PC-3 (cell line): ENCODE measurements around the gene CACNA1H. TPM values are rescaled to one million over a fixed set of nuclear protein-coding genes. Genes with fewer than 3 reads are reported as not detected.
A peak's percentile ranks its signal among the peaks of the same experiment; 100 is the strongest.

ENCODE experiments used
- ATAC-seq: fragments of 200-7000 bp; cut with Tn5 transposase; 2 replicates; pipeline ENCODE4 v1.9.1; 2020; ENCODE audit warnings: mild to moderate bottlenecking, moderate library complexity
- BruUV-seq: library from RNA; stranded (reverse); fragments of 400-500 nt; replicated peaks from 2 replicates; lab custom pipeline; 2021; lab: Mats Ljungman, UMichigan
- CTCF ChIA-PET: fragments of 300-600 bp; sonication (Branson Sonifier 250); formaldehyde crosslinking; loops from one replicate; lab custom pipeline; 2022; ENCODE audit warnings: antibody characterized with exemption; lab: Charles Lee
- POLR2A ChIA-PET: fragments of 300-600 bp; sonication (Branson Sonifier 250); formaldehyde crosslinking; loops from one replicate; lab custom pipeline; 2022; ENCODE audit warnings: antibody characterized with exemption; ENCODE audit not compliant: unreplicated experiment; lab: Charles Lee
- DNase-seq: peaks from one replicate; pipeline ENCODE4 v3.0.0-alpha.2; 2015
- H2AFZ ChIP-seq: fragments of 300-600 bp; sonication (generic); 2 replicates; pipeline ENCODE4 v1.6.0; 2016; ENCODE audit warnings: antibody characterized with exemption, low read length
- H3F3A ChIP-seq: fragments of 300-600 bp; sonication (generic); one replicate; pipeline ENCODE4 v1.6.0; 2017; ENCODE audit warnings: antibody characterized with exemption, low read length, control low read depth, mild to moderate bottlenecking; ENCODE audit not compliant: unreplicated experiment
- H3K27ac ChIP-seq: fragments of 300-600 bp; sonication (generic); 2 replicates; pipeline ENCODE4 v1.5.1; 2016; ENCODE audit warnings: mild to moderate bottlenecking, low read length
- H3K27me3 ChIP-seq: fragments of 300-600 bp; sonication (generic); 2 replicates; pipeline ENCODE4 v1.6.1; 2016; ENCODE audit warnings: low read length, mixed read lengths
- H3K36me3 ChIP-seq: fragments of 300-600 bp; sonication (generic); 2 replicates; pipeline ENCODE4 v1.6.1; 2016; ENCODE audit warnings: low read depth, mixed run types, low read length, mixed read lengths
- H3K4me1 ChIP-seq: fragments of 300-600 bp; sonication (generic); 2 replicates; pipeline ENCODE4 v1.5.1; 2016; ENCODE audit warnings: low read length; ENCODE audit not compliant: insufficient read depth
- H3K4me2 ChIP-seq: fragments of 300-600 bp; sonication (generic); 2 replicates; pipeline ENCODE4 v1.6.0; 2016; ENCODE audit warnings: low read length
- H3K4me3 ChIP-seq: fragments of 300-600 bp; sonication (generic); 2 replicates; pipeline ENCODE4 v1.5.1; 2016; ENCODE audit warnings: mild to moderate bottlenecking, low read length, mixed read lengths
- H3K79me2 ChIP-seq: fragments of 300-600 bp; sonication (generic); 2 replicates; pipeline ENCODE4 v1.6.1; 2017; ENCODE audit warnings: low read length, mixed read lengths
- H3K9ac ChIP-seq: fragments of 300-600 bp; sonication (generic); 2 replicates; pipeline ENCODE4 v1.6.0; 2016; ENCODE audit warnings: mild to moderate bottlenecking, low read length
- H3K9me2 ChIP-seq: fragments of 300-600 bp; sonication (generic); replicated peaks from 2 replicates; pipeline ENCODE4 v1.6.1; 2016; ENCODE audit warnings: mixed run types, low read length, mixed read lengths
- H3K9me3 ChIP-seq: fragments of 300-600 bp; sonication (generic); 2 replicates; pipeline ENCODE4 v1.6.1; 2016; ENCODE audit warnings: low read length, mixed read lengths
- H4K20me1 ChIP-seq: fragments of 300-600 bp; sonication (generic); 2 replicates; pipeline ENCODE4 v1.6.1; 2016; ENCODE audit warnings: low read length, mixed read lengths
- EZH2 ChIP-seq: fragments of 300-600 bp; sonication (generic); IDR thresholded peaks from one replicate; pipeline ENCODE4 v1.6.1; 2017; ENCODE audit warnings: antibody characterized with exemption, mild to moderate bottlenecking, low read length; ENCODE audit not compliant: unreplicated experiment
- EZH2phosphoT487 ChIP-seq: fragments of 300-600 bp; sonication (generic); IDR thresholded peaks from 2 replicates; pipeline ENCODE4 v1.6.1; 2018; ENCODE audit warnings: mild to moderate bottlenecking, antibody characterized with exemption, low read length, borderline replicate concordance
- intact Hi-C: fragments of 100-400 bp; cut with micrococcal nuclease; formaldehyde crosslinking; loops from 2 replicates; pipeline ENCODE4 v1.9.0; 2023
- total RNA-seq: library from RNA; depleted of rRNA; stranded (reverse); fragments of >200 nt; gene quantifications from 2 replicates; pipeline ENCODE4 v1.2.3, GENCODE V29; 2014
- TF ChIP-seq, protein P1 (sequence below): fragments of 300-600 bp; sonication (generic); conservative IDR thresholded peaks from 2 replicates; pipeline ENCODE4 v1.5.1; 2017; ENCODE audit warnings: antibody characterized with exemption, low read depth, mild to moderate bottlenecking, low read length

CACNA1H gene
- total RNA-seq, 1 experiment from 2014 or later, result 4.1 TPM

DNA sequence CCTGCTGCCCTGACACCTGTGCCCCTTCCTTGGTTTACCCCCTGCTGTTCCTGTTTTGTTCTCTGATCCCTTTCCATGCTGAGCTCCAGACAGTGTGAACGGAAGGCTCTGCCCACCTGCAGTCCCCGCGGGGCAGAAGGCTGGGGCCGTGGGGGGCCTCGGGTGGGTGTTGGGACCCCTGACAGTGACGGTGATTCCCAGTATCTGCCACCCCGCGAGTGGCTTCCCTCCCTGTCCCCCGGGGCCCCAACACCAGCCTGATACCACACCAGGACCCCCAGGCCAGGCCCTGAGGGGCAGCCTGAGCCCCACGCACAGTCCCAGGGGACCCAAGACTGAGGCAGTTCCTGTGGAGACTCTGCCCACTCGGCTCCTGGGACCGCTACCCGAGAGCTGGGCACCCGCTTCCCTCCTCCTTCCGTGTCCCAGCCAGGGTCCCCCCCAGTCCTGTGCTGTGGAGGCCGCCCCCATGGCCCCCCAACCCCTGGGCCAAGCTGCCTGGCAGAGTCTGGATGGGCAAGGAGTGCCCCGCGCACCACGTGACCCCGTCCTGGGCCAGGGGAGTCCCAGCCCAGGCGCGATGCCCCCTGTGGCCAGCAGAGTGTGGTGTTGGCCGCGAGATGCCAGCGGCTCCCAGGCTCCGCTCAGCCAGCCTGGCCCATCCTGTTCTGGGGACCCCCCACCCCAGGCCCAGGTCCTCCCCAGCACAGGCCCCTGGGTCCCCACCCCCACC, 46.9 kb upstream of the CACNA1H start:
- ATAC-seq (peak; percentile 70), DNase-seq (peak; percentile 64)
- H3K36me3 ChIP-seq, result no peaks in the 10 kb centered on the region
- H3K4me2 ChIP-seq, result no peak overlapping the region
- H3K27me3 ChIP-seq, result peaks cover 37% of the 10 kb centered on the region
- no peaks in the 10 kb centered on the region for H3K79me2 ChIP-seq
- no peak overlapping the region for H2AFZ ChIP-seq
- H3K9me3 ChIP-seq, result no peaks in the 10 kb centered on the region
- H3K4me3 ChIP-seq, result no peak overlapping the region
- H3K9ac ChIP-seq, result no peak overlapping the region
- no TSS peak for BruUV-seq
- intact Hi-C loops, result no loop called here
- no peak for TF ChIP-seq EZH2phosphoT487
- TF ChIP-seq, protein P1, sequence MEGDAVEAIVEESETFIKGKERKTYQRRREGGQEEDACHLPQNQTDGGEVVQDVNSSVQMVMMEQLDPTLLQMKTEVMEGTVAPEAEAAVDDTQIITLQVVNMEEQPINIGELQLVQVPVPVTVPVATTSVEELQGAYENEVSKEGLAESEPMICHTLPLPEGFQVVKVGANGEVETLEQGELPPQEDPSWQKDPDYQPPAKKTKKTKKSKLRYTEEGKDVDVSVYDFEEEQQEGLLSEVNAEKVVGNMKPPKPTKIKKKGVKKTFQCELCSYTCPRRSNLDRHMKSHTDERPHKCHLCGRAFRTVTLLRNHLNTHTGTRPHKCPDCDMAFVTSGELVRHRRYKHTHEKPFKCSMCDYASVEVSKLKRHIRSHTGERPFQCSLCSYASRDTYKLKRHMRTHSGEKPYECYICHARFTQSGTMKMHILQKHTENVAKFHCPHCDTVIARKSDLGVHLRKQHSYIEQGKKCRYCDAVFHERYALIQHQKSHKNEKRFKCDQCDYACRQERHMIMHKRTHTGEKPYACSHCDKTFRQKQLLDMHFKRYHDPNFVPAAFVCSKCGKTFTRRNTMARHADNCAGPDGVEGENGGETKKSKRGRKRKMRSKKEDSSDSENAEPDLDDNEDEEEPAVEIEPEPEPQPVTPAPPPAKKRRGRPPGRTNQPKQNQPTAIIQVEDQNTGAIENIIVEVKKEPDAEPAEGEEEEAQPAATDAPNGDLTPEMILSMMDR, result peak; percentile 65
- no peaks in the 10 kb centered on the region; the same call in 1 of the 2 replicates for H3K4me1 ChIP-seq
- no peaks in the 10 kb centered on the region for H4K20me1 ChIP-seq
- CTCF ChIA-PET, result no interaction called here
- H3F3A ChIP-seq, result no peaks in the 10 kb centered on the region
- H3K9me2 ChIP-seq, result no peaks in the 10 kb centered on the region
- H3K27ac ChIP-seq, result no peak overlapping the region
- POLR2A ChIA-PET, result no interaction called here

GRCh38 chr16:1106659-1107058, 46.2 kb upstream of the CACNA1H start:
- Histone ChIP-seq H3K4me1 (no peaks in the 10 kb centered on the region; the same call in 1 of the 2 replicates), H3K9ac (no peak overlapping the region), H2AFZ (no peak overlapping the region), H3K27me3 (peaks cover 37% of the 10 kb centered on the region), H3K4me2 (no peak overlapping the region), H3K4me3 (no peak overlapping the region), H3F3A (no peaks in the 10 kb centered on the region), H3K79me2 (no peaks in the 10 kb centered on the region), H3K27ac (no peak overlapping the region), H3K9me2 (no peaks in the 10 kb centered on the region), H3K36me3 (no peaks in the 10 kb centered on the region), H3K9me3 (no peaks in the 10 kb centered on the region), H4K20me1 (no peaks in the 10 kb centered on the region)
- no TSS peak for BruUV-seq
- intact Hi-C loops, result no loop called here
- ChIA-PET POLR2A (no interaction called here), CTCF (no interaction called here)
- DNase-seq (no peak), ATAC-seq (no peak)
- no peak for TF ChIP-seq EZH2
- no peak for TF ChIP-seq EZH2phosphoT487
- TF ChIP-seq, protein P1, result no peak

DNA sequence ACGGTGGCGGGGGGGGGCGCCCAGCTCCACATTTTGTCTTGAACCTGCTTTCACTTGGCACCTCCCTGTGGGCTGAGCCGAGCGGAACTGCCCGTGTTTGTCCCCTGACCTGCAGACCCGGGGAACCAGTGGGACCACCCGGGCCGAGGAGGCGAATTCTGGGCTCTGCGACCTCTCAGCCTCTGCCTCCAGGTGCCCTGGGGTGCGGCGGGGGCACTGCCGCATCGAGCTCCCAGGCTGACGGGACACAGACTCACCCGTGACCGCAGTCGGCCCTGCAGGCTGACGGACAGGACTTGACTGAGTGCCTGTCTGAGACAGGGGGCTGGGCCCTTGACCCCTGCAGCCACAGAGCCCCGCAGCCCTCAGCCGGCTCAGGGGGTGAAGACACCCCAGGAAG, 45.8 kb upstream of the CACNA1H start:
- no peaks in the 10 kb centered on the region for H3K36me3 ChIP-seq
- DNase-seq (no peak), ATAC-seq (no peak)
- H3K27me3 ChIP-seq, result peaks cover 37% of the 10 kb centered on the region
- no peaks in the 10 kb centered on the region for H3K9me3 ChIP-seq
- no peaks in the 10 kb centered on the region for H3K79me2 ChIP-seq
- no peak overlapping the region for H3K9ac ChIP-seq
- no peaks in the 10 kb centered on the region for H4K20me1 ChIP-seq
- no peak overlapping the region for H2AFZ ChIP-seq
- CTCF ChIA-PET, result no interaction called here
- POLR2A ChIA-PET, result no interaction called here
- no peaks in the 10 kb centered on the region; the same call in 1 of the 2 replicates for H3K4me1 ChIP-seq
- H3F3A ChIP-seq, result no peaks in the 10 kb centered on the region
- BruUV-seq, result no TSS peak
- no peak overlapping the region for H3K4me2 ChIP-seq
- no peak overlapping the region for H3K4me3 ChIP-seq
- TF ChIP-seq EZH2 (no peak), EZH2phosphoT487 (no peak)
- TF ChIP-seq, protein P1, result no peak
- H3K9me2 ChIP-seq, result no peaks in the 10 kb centered on the region
- H3K27ac ChIP-seq, result no peak overlapping the region
- intact Hi-C loops, result no loop called here
